ENCODE results near the gene NFYC.

The NFYC gene

DNA sequence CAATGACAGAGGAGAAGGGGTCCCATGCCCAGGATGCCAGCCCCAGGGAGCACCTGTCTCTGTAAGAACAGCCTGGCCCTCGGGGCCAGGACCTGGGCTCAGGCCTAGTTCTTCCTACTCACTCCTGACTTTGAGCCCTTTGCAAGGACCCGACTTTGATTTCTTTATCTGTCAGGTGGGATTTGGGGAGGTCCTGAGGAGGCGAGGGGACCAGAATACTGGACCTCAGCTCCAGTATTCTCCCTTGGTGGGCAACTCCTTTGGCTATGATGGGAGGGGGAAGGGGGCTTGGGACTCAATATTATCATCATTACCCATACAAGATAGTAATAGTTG lies 110.2 kb downstream of the NFYC start:
- TF ChIP-seq CTCF (IDR thresholded peaks at IDR 0.05; ENCODE audit: low read depth, low read length, missing control alignments), result no peak
- no peak for DNase-seq
- Histone ChIP-seq H3K4me3 (ENCODE audit: low read depth, low read length) (peak overlapping the region; percentile 48), H3K36me3 (replicated peaks) (no peaks in the 10 kb centered on the region), H3K27me3 (replicated peaks) (no peaks in the 10 kb centered on the region), H3K27ac (no peak overlapping the region)
- in situ Hi-C loops (cut with HindIII; ENCODE audit: low pct_ligation_motif_present, low sequenced_read_pairs), result no loop called here

- no peaks in the 10 kb centered on the region for H3K36me3 ChIP-seq (replicated peaks)
- peak overlapping the region; percentile 48 for H3K4me3 ChIP-seq (ENCODE audit: low read depth, low read length)
- H3K27me3 ChIP-seq (replicated peaks), result no peaks in the 10 kb centered on the region
- DNase-seq, result peak; percentile 46
- in situ Hi-C loops (cut with HindIII; ENCODE audit: low pct_ligation_motif_present, low sequenced_read_pairs), result no loop called here
- H3K27ac ChIP-seq, result no peak overlapping the region
- no peak for TF ChIP-seq CTCF (IDR thresholded peaks at IDR 0.05; ENCODE audit: low read depth, low read length, missing control alignments)
These were observed 110.7 kb downstream of the NFYC start for GRCh38 chr1:40802078-40802741.

DNA sequence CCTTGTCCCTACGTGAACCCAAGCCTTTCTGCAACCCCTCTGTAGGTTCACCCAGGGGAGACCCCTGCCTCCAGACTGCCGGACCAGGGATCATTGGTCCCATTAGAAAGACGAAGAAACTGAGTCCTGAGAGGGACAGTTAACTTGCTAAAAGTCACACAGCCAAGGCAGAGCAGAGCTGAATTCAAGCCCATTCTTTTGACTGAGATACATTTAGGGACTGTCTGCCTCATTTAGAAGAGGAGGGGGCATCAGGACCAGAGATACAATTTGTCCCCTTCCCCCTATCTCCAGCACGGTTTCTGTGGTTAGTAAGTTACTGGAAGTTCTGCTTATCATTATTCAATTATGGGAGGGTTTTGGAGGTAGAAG lies 111.2 kb downstream of the NFYC start:
- no peak for DNase-seq
- Histone ChIP-seq H3K36me3 (replicated peaks) (no peaks in the 10 kb centered on the region), H3K4me3 (ENCODE audit: low read depth, low read length) (no peak overlapping the region), H3K27ac (no peak overlapping the region), H3K27me3 (replicated peaks) (no peaks in the 10 kb centered on the region)
- in situ Hi-C loops (cut with HindIII; ENCODE audit: low pct_ligation_motif_present, low sequenced_read_pairs), result no loop called here
- TF ChIP-seq CTCF (IDR thresholded peaks at IDR 0.05; ENCODE audit: low read depth, low read length, missing control alignments), result no peak

DNA sequence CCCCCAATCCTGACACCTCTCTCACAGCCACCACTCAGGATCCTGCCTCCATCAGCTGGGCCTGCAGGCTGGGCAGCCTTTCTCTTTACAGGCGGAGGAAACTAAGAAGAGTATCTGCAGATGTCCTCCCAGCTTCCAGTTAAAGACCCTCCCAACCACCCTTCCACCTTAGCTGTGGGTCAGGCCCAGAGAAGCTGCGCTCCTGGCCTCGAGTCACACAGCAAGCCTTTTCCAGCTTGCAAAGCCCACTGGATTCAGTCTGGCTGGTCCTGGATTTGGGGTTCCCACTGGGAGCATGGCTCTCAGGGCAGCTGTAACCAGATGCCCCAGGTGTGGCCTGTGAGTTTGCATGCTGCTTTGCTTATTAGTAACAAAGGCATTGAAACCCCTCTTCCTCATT lies 111.9 kb downstream of the NFYC start:
- Histone ChIP-seq H3K27ac (no peak overlapping the region), H3K36me3 (replicated peaks) (no peaks in the 10 kb centered on the region), H3K27me3 (replicated peaks) (no peaks in the 10 kb centered on the region), H3K4me3 (ENCODE audit: low read depth, low read length) (no peak overlapping the region)
- TF ChIP-seq CTCF (IDR thresholded peaks at IDR 0.05; ENCODE audit: low read depth, low read length, missing control alignments), result no peak
- in situ Hi-C loops (cut with HindIII; ENCODE audit: low pct_ligation_motif_present, low sequenced_read_pairs), result no loop called here
- DNase-seq, result no peak

DNA sequence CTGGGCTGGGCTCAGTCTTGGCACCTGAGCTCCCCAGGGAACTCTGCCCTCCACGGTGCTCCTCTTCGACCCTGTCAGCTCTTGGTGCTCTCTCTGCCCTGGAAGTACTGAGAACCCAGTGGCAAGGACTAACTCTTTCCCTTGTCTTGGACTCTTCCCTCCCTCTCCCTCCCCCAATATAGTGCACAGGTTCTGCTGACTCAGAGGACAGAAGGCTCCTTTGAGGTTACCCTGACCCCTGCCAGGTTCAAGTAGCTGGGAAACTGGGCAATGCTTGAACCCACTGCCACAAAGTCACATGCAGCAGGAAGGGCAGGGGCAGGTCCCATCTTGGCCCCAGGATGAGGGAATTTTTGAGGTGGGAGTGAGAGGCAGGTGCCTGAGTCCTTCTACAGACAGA lies 112.4 kb downstream of the NFYC start:
- H3K36me3 ChIP-seq (replicated peaks), result no peaks in the 10 kb centered on the region
- TF ChIP-seq CTCF (IDR thresholded peaks at IDR 0.05; ENCODE audit: low read depth, low read length, missing control alignments), result no peak
- DNase-seq, result no peak
- in situ Hi-C loops (cut with HindIII; ENCODE audit: low pct_ligation_motif_present, low sequenced_read_pairs), result no loop called here
- H3K27ac ChIP-seq, result no peak overlapping the region
- no peaks in the 10 kb centered on the region for H3K27me3 ChIP-seq (replicated peaks)
- H3K4me3 ChIP-seq (ENCODE audit: low read depth, low read length), result no peak overlapping the region

GRCh38 chr1:40806240-40806639 lies 114.7 kb downstream of the NFYC start:
- TF ChIP-seq CTCF (IDR thresholded peaks at IDR 0.05; ENCODE audit: low read depth, low read length, missing control alignments), result no peak
- no peak for DNase-seq
- Histone ChIP-seq H3K27me3 (replicated peaks) (no peaks in the 10 kb centered on the region), H3K27ac (no peak overlapping the region), H3K4me3 (ENCODE audit: low read depth, low read length) (no peak overlapping the region), H3K36me3 (replicated peaks) (no peaks in the 10 kb centered on the region)
- in situ Hi-C loops (cut with HindIII; ENCODE audit: low pct_ligation_motif_present, low sequenced_read_pairs), result no loop called here

Data from brain microvascular endothelial cell (primary cell).